ENCODE results near the gene RAB27A. TPM values are rescaled to one million over a fixed set of nuclear protein-coding genes. Genes with fewer than 3 reads are reported as not detected.

The RAB27A gene
- total RNA-seq, 1 experiment from 2014 or later: 8.0 TPM

DNA sequence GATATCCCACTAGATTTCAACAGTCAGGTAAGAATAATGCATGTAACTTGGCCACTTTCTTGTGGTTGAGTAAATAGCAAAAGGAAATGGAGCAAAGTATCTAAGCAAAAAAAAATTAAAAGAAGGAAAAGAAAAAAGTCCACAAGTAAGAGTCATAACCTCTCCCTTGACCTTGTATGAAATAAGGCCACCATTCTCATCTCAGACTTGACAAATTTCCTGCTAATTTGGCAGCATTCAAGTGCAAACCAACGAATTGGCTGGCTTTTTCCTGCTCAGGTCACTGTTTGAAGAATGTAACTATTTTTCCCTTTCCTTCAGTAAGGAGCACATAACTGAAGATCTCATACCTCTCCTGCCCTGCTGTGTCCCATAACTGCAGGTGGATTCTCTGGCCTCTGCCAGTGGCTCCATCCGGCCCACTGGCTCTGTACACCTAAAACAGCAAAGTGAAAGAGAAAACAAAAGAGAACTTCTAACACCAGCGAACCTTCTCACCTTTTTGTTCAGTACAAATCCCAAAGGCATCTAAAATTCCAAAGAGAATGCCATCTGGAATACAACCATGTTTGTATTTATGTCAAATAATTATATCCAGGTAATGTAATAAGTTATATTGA is 59.5 kb downstream of the RAB27A start:
- no peak overlapping the region for H3K4me3 ChIP-seq (ENCODE audit: low read depth in 2 of 2, low read length in 2 of 2)
- DNase-seq (ENCODE audit: low read depth, low spot score): no peak
- POLR2A ChIA-PET: no interaction called here
- H3K36me3 ChIP-seq (ENCODE audit: control insufficient read depth, insufficient read depth, low read length): no peaks in the 10 kb centered on the region
- no TSS peak for BruUV-seq (replicated peaks)
- no peak overlapping the region for H3K27ac ChIP-seq (ENCODE audit: low read length)
- H3K27me3 ChIP-seq (ENCODE audit: control insufficient read depth, insufficient read depth, low read length): no peaks in the 10 kb centered on the region
- intact Hi-C loops (cut with micrococcal nuclease; ENCODE audit: unreplicated experiment): no loop called here
- no peak for ATAC-seq
- CTCF ChIA-PET: no interaction called here
- no peaks in the 10 kb centered on the region for H3K4me1 ChIP-seq (ENCODE audit: control insufficient read depth, insufficient read depth, low read length)
- in situ Hi-C loops (cut with HindIII; ENCODE audit: low pct_unique_long_range_greater_than_20kb, low sequenced_read_pairs): no loop called here
- TF ChIP-seq, protein P1, sequence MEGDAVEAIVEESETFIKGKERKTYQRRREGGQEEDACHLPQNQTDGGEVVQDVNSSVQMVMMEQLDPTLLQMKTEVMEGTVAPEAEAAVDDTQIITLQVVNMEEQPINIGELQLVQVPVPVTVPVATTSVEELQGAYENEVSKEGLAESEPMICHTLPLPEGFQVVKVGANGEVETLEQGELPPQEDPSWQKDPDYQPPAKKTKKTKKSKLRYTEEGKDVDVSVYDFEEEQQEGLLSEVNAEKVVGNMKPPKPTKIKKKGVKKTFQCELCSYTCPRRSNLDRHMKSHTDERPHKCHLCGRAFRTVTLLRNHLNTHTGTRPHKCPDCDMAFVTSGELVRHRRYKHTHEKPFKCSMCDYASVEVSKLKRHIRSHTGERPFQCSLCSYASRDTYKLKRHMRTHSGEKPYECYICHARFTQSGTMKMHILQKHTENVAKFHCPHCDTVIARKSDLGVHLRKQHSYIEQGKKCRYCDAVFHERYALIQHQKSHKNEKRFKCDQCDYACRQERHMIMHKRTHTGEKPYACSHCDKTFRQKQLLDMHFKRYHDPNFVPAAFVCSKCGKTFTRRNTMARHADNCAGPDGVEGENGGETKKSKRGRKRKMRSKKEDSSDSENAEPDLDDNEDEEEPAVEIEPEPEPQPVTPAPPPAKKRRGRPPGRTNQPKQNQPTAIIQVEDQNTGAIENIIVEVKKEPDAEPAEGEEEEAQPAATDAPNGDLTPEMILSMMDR (IDR thresholded peaks at IDR 0.05): no peak
- TF ChIP-seq SIN3A (IDR thresholded peaks at IDR 0.05; ENCODE audit: borderline replicate concordance, insufficient read depth, low read depth, low read length): no peak
- TF ChIP-seq POLR2AphosphoS5 (IDR thresholded peaks at IDR 0.05; ENCODE audit: low read depth, low read length): no peak
- TF ChIP-seq, protein P2, sequence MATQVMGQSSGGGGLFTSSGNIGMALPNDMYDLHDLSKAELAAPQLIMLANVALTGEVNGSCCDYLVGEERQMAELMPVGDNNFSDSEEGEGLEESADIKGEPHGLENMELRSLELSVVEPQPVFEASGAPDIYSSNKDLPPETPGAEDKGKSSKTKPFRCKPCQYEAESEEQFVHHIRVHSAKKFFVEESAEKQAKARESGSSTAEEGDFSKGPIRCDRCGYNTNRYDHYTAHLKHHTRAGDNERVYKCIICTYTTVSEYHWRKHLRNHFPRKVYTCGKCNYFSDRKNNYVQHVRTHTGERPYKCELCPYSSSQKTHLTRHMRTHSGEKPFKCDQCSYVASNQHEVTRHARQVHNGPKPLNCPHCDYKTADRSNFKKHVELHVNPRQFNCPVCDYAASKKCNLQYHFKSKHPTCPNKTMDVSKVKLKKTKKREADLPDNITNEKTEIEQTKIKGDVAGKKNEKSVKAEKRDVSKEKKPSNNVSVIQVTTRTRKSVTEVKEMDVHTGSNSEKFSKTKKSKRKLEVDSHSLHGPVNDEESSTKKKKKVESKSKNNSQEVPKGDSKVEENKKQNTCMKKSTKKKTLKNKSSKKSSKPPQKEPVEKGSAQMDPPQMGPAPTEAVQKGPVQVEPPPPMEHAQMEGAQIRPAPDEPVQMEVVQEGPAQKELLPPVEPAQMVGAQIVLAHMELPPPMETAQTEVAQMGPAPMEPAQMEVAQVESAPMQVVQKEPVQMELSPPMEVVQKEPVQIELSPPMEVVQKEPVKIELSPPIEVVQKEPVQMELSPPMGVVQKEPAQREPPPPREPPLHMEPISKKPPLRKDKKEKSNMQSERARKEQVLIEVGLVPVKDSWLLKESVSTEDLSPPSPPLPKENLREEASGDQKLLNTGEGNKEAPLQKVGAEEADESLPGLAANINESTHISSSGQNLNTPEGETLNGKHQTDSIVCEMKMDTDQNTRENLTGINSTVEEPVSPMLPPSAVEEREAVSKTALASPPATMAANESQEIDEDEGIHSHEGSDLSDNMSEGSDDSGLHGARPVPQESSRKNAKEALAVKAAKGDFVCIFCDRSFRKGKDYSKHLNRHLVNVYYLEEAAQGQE (IDR thresholded peaks at IDR 0.05; ENCODE audit: insufficient read depth in 1 of 2, low read depth in 2 of 2, low read length in 1 of 2): no peak
- TF ChIP-seq TCF7L2 (IDR thresholded peaks at IDR 0.05; ENCODE audit: low read depth, low read length): no peak
- H3K9me3 ChIP-seq (ENCODE audit: control insufficient read depth, insufficient read depth, low read depth, low read length): no peaks in the 10 kb centered on the region

DNA sequence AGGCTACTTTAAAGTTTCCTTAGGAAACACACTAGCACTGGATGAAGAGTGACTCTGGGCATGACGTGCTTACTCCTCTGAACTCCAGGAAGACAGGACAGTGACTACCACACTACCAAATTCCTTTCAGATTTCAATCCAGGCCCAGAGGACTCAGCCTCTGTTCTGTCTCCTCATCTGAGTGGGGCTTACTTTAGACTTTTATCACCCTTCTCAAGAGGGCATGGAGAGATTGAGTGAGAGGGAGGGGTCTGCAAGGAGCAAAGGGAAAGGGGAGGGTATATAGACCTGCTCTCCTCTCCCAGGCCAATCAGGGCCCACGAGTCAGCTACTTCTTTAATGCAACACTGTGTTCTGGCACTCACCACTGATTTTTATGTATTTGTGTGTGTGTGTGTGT is 63.5 kb downstream of the RAB27A start:
- TF ChIP-seq, protein P2 (IDR thresholded peaks at IDR 0.05; ENCODE audit: insufficient read depth in 1 of 2, low read depth in 2 of 2, low read length in 1 of 2): no peak
- TF ChIP-seq, protein P1 (IDR thresholded peaks at IDR 0.05): no peak
- no peak for TF ChIP-seq POLR2AphosphoS5 (IDR thresholded peaks at IDR 0.05; ENCODE audit: low read depth, low read length)
- no peak for TF ChIP-seq TCF7L2 (IDR thresholded peaks at IDR 0.05; ENCODE audit: low read depth, low read length)
- no peak for TF ChIP-seq SIN3A (IDR thresholded peaks at IDR 0.05; ENCODE audit: borderline replicate concordance, insufficient read depth, low read depth, low read length)
- no peak for ATAC-seq
- Histone ChIP-seq H3K4me3 (ENCODE audit: low read depth in 2 of 2, low read length in 2 of 2) (no peak overlapping the region), H3K27ac (ENCODE audit: low read length) (no peak overlapping the region), H3K9me3 (ENCODE audit: control insufficient read depth, insufficient read depth, low read depth, low read length) (no peaks in the 10 kb centered on the region), H3K27me3 (ENCODE audit: control insufficient read depth, insufficient read depth, low read length) (no peaks in the 10 kb centered on the region), H3K4me1 (ENCODE audit: control insufficient read depth, insufficient read depth, low read length) (no peaks in the 10 kb centered on the region), H3K36me3 (ENCODE audit: control insufficient read depth, insufficient read depth, low read length) (no peaks in the 10 kb centered on the region)
- in situ Hi-C loops (cut with HindIII; ENCODE audit: low pct_unique_long_range_greater_than_20kb, low sequenced_read_pairs) (no loop called here), intact Hi-C loops (cut with micrococcal nuclease; ENCODE audit: unreplicated experiment) (no loop called here)
- BruUV-seq (replicated peaks): no TSS peak
- DNase-seq (ENCODE audit: low read depth, low spot score): no peak
- ChIA-PET CTCF (no interaction called here), POLR2A (no interaction called here)
